ELR (cell line): Measurements from ENCODE around the gene DEF6.
"Not testable (repeated sequence)": the region's sequence is repeated elsewhere in the genome, so short reads cannot be mapped to it uniquely, and the experiment has no call there.

Source experiments
- DNase-seq: peaks from one replicate; pipeline ENCODE4 v3.0.0-alpha.2; 2015; ENCODE audit warnings: low read depth

DEF6 gene

GRCh38 chr6:35280903-35281302 is 16.7 kb upstream of the DEF6 start:
- DNase-seq: no peak

DNA sequence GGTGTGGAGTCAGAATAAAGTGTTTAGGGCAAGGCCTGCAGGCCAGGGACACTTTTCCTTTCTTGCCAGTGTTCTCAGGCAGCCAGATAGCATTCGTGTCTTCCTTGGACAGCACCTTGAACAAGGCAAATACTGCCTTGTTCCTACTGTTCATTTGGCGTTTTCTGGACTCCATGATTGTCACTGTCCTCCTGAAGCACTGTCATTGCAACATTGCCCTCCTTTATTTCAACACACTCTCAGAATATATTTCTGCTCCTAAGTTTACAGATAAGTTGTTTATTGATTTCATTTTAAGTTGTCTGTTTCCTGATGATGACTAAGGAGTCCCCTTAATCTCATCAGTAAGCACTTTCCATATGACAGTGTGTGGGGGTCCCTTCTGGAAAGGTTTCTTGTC is 15.1 kb upstream of the DEF6 start:
- DNase-seq: no peak

- DNase-seq: no peak
Observed at GRCh38 chr6:35283361-35283760, 14.3 kb upstream of the DEF6 start.

DNA sequence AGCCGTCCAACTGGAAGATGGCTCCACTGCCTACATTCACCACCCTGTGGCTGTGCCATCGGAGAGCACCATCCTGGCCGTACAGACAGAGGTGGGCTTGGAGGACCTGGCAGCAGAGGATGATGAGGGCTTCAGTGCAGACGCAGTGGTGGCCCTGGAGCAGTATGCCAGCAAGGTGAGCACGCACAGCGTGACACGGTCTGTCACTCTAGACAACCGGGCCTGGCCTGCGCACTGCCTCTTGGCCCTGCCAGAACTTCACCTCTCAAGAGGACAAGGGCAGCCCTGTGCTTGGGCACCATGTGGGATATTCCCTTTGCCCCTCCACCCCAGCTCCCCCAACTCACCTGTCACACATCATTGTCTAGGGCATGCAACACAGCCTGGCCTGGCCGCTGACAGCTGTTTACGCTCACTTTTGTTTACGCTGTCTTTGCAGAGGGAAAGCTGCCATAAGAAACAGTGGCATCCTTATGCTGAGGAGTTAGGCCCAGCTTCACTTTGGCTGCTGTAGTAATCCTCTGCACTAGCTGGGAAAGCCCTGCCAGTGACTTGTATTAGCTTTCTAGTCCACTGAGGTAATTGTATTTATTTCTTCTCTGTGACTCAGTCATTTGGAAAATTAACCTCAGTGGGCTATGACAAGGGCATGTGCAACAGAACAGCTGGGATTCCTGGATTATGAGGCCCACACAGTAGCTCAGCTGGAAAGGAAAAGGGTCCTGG is 9.8 kb upstream of the DEF6 start:
- DNase-seq: peak; percentile 34

DNA sequence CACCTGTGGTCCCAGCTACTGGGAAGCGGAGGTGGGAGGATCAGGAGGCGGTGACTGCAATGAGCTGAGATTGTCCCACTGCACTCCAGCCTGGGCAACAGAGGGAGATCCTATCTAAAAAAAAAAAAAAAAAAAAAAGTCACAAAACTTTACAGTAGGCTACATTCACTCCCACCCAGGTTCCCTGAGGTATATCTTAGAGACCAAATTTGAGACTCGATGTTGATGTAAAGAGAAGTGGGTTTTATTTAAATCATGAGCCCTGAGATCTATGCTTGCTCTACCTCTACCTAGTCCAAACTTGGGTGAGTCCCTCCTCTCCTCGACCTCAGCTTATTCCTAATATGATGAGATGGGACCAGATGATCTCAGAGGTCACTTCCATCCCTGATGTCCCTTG is 8.8 kb upstream of the DEF6 start:
- no peak for DNase-seq

- no peak for DNase-seq
Observed at GRCh38 chr6:35291491-35291890, 6.1 kb upstream of the DEF6 start.

GRCh38 chr6:35292494-35292893 is 5.1 kb upstream of the DEF6 start:
- DNase-seq: no peak

DNA sequence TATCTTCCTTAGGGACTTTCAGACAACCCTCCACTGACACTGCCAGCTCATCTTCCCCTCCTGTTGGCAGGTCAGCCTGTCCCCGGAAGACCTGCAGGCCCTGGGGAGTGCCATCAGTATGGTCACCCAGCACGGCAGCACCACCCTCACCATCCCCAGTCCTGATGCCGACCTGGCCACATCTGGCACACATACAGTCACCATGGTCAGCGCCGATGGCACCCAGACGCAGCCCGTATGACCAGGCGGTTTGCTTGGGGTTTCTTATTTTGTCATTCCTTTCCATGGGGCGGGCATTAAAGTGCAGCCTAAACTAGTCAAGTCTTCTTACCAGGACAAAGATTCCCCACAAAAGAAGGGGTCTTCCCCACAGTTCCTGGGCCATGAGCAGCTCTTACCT is 3.9 kb upstream of the DEF6 start:
- DNase-seq: no peak

DNA sequence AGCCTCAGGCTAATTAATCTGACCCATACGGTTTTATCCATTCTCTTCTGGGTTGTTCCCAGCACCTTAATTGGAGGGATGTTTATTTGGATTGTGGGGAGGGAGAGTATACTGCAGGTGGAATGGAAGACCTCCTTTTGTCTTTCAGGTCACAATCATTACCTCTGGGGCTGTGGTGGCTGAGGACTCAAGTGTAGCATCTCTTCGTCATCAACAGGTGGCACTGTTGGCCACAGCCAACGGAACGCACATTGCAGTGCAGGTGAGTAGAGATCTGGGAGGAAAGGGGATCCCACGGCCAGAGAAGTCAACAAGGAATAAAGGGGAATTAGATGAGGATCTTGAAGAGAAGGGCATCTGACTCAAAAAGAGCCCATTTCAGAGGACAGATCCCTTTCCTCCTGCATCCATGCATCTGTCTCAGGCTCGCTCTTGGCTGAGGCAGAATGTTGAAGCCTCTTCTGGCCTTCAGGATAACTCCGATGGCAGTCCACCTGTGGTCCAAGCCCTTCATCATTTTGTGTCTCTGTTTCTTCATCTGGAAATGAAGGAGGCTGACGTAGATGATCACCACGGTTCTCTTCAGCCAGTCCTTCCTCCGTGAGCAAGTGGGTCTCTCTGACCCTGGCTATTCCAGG is 3.2 kb upstream of the DEF6 start:
- DNase-seq: peak; percentile 58

DNA sequence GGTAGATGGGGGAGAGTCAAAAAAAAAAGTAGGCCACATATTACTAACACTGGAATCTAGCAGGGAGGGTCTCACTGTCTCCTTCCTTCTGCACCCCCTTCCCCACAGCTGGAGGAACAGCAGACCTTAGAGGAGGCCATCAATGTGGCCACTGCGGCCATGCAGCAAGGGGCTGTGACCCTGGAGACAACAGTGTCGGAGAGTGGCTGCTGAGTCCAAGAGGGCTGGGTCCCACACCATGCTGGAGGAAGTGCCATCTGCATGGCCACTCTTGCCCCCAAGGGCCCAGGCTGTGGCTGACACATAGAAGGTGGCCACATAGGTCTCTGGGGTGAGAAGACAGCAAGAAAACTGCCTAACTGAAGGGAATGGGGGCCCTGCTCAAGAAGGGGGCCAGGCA is 2.6 kb upstream of the DEF6 start:
- no peak for DNase-seq

GRCh38 chr6:35295521-35296315 is 1.9 kb upstream of the DEF6 start:
- no peak for DNase-seq

DNA sequence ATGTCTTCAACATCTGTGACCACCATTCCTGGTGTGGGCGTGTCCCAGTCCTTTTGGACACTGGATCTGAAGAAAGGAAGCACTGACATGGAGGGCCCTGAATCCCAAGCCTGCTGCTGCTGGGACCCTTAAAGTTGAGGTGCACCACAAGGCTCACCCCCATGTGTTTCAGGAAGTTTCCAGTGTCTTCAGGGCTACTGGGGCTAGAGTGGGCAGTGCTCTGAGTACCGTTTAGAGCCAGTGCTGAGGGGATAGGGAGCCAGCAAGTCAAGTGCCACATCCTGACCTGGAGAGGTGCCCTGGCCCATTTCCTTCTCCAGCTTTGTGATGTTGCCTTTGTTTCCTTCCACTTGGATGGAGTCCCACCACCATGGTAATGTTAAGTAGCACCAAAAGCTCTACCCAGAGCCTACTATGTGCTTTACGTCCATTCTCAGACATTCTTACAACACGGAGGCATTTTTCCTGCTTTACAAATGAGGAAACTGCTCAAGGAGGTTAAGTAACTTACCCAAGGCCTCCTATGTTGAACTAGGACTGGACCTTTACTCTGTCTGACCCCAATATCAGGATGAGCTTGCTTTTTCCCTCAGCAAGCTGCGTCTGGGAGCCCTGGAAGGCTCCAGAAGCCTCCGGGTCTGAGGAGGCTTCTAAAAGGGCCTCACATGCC is 552 bp upstream of the DEF6 start:
- DNase-seq: no peak

GRCh38 chr6:35298625-35299140 is 1.1 kb downstream of the DEF6 start:
- no peak for DNase-seq

DNA sequence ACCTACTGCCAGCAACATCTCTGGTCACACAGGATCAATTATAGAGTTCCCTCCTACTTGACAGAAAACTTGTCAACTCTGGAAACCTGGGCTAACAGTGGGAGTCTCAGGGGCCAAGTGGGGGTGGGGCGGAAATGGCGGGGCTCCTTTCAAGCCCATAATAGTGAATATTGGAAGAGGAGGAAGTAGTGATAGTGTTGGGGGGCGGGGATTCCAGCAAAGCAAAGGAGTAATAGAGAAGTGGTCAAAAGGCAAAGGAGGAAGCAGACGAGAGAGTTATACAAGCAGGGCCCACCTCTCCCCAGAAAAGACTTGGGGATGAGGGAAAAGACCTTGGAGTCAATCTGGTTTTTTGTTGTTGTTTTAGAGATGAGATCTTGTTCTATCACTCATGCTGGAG is 2.1 kb downstream of the DEF6 start:
- no peak for DNase-seq

DNA sequence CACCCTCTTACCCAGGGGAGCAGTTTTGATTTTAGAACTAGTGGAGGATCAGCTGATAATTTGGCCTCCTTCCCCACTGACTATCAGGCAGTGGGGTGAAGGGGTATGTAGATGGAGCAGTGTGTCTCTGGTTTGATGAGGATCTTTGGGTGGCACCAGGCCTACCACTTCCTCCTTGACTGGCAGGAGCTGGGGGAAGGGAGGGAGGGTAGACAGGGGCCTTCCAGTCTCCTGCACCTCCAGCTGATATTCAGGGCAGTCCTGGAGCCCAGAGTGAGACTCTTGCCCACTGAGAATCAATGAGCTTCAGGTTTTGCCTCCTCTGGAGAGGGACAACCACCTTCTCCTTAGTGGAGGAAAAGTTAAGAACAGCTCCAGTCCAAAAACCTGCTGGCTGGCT is 3.2 kb downstream of the DEF6 start:
- no peak for DNase-seq

DNA sequence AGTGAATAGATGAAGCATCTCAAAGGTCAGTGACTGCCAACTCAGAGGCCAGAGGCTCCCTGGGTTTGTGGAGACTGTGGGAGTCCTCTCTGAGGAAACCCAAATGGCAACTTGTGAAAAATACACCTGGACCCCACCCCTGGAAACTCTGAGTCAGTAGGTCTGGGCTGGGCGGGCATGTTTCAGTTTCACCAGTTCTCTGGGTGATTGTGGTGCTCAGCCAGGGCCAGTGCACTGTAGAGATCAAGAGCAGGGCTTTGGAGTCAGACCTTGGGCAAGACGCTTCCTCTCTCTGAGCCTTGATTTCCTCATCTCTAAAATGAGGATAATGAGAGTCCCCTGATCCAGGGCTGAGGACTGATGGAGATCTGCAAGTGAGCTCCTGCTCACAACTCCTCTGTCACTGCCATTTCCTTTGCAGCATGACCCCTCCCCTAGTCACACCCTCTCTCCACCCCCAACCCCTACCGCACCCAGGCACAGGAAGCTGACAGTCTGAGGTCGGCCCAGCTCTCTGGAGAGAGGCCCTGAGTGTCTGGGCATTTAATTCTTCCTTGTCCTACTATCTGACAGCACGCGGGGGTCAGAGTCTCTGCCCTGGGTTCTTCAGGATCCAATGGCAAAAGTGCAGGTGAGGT is 5.1 kb downstream of the DEF6 start:
- peak; percentile 38 for DNase-seq

GRCh38 chr6:35304299-35304698 is 6.7 kb downstream of the DEF6 start:
- peak; percentile 28 for DNase-seq

DNA sequence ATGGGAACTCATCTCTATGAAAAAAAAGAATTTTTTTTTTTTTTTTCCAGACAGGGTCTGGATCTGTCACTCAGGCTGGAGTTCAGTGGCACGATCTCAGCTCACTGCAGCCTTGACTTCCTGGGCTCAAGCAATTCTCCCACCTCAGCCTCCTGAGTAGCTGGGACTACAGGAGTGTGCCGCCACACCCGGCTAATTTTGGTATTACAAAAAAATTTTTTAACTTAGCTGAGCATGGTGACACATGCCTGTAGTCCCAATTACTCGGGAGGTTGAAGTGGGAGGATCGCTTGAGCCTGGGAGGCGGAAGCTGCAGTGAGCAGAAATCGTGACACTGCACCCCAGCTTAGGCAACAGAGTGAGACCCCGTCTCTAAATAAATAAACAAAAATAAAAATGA is 7.5 kb downstream of the DEF6 start:
- DNase-seq: no peak

GRCh38 chr6:35307138-35307537 is 9.5 kb downstream of the DEF6 start:
- DNase-seq: not testable (repeated sequence)

GRCh38 chr6:35308543-35308942 is 10.9 kb downstream of the DEF6 start:
- DNase-seq: not testable (repeated sequence)

DNA sequence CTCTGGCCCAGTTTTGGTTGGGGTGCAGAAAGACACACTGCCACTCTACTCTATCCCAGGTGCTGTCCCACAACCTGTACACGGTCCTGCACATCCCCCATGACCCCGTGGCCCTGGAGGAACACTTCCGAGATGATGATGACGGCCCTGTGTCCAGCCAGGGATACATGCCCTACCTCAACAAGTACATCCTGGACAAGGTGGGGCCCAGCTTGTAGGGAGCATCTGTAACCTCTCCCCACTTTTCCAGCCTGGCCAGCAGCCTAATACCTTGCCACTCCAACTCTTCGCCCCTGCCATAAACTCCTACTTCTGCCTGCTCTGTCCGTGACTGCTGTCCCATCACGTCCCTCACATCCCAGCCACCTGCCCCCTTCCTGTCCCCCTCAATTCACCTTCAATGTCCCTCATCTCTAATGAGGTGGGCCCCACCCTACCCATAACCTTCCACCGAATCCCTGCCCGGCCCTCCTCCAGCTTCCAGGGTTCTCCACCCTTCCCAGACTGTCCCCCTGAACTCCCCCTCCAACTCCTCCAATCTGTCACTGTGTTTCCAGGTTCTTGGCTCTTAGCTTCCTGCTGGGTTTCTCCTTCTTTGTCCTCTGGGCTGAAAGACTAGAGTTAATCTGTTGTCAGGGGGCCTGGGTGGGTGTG is 12.1 kb downstream of the DEF6 start:
- no peak for DNase-seq
